MM.1S (cell line): ENCODE results near the gene CAV1.

Experiments used
- CTCF ChIP-seq: fragments of 300-600 bp; sonication (generic); IDR thresholded peaks from 2 replicates; pipeline ENCODE4 v1.5.1; 2016; ENCODE audit warnings: antibody characterized with exemption, low read length, mixed read lengths
- EZH2phosphoT487 ChIP-seq: fragments of 300-600 bp; sonication (generic); IDR thresholded peaks from 2 replicates; pipeline ENCODE4 v1.6.1; 2018; ENCODE audit warnings: antibody characterized with exemption, low read length

GRCh38 chr7:116544487-116544886, 19.7 kb downstream of the CAV1 start:
- TF ChIP-seq CTCF (no peak), EZH2phosphoT487 (no peak)
